Measurements from ENCODE around the gene FOXP2. TPM values are rescaled to one million over a fixed set of nuclear protein-coding genes. Genes with fewer than 3 reads are reported as not detected.

The FOXP2 gene
- total RNA-seq, 1 donor from 2014 or later, result 24.0 TPM

GRCh38 chr7:114466917-114467316 is 52.3 kb downstream of the FOXP2 start:
- Mint-ChIP-seq H3K4me3 (no peak overlapping the region), H3K9me3 (no peaks in the 10 kb centered on the region), H3K36me3 (no peaks in the 10 kb centered on the region), H3K27ac (no peak overlapping the region), H3K27me3 (no peaks in the 10 kb centered on the region), H3K4me1 (ENCODE audit: unreplicated experiment) (no peaks in the 10 kb centered on the region)
- TF ChIP-seq CTCF (conservative IDR thresholded peaks at IDR 0.05), result no peak
- no peak for DNase-seq (ENCODE audit: extremely low spot score, unreplicated experiment)

- H3K4me3 Mint-ChIP-seq, result no peak overlapping the region
- H3K27me3 Mint-ChIP-seq, result no peaks in the 10 kb centered on the region
- no peaks in the 10 kb centered on the region for H3K4me1 Mint-ChIP-seq (ENCODE audit: unreplicated experiment)
- DNase-seq (ENCODE audit: extremely low spot score, unreplicated experiment), result no peak
- TF ChIP-seq CTCF (conservative IDR thresholded peaks at IDR 0.05), result no peak
- no peak overlapping the region for H3K27ac Mint-ChIP-seq
- no peaks in the 10 kb centered on the region for H3K36me3 Mint-ChIP-seq
- no peaks in the 10 kb centered on the region for H3K9me3 Mint-ChIP-seq
Observed at GRCh38 chr7:114468844-114469243, 54.2 kb downstream of the FOXP2 start.

- Mint-ChIP-seq H3K27me3 (no peaks in the 10 kb centered on the region), H3K27ac (no peak overlapping the region), H3K4me3 (no peak overlapping the region), H3K4me1 (ENCODE audit: unreplicated experiment) (no peaks in the 10 kb centered on the region), H3K36me3 (no peaks in the 10 kb centered on the region), H3K9me3 (no peaks in the 10 kb centered on the region)
- no peak for TF ChIP-seq CTCF (conservative IDR thresholded peaks at IDR 0.05)
- no peak for DNase-seq (ENCODE audit: extremely low spot score, unreplicated experiment)
Observed at GRCh38 chr7:114472896-114473512, 58.4 kb downstream of the FOXP2 start.

- Mint-ChIP-seq H3K27ac (no peak overlapping the region), H3K4me3 (no peak overlapping the region), H3K36me3 (no peaks in the 10 kb centered on the region), H3K9me3 (no peaks in the 10 kb centered on the region), H3K4me1 (ENCODE audit: unreplicated experiment) (no peaks in the 10 kb centered on the region), H3K27me3 (no peaks in the 10 kb centered on the region)
- DNase-seq (ENCODE audit: extremely low spot score, unreplicated experiment), result no peak
- TF ChIP-seq CTCF (conservative IDR thresholded peaks at IDR 0.05), result no peak
Observed at GRCh38 chr7:114478384-114478783, 63.8 kb downstream of the FOXP2 start.

GRCh38 chr7:114481999-114482398 is 67.4 kb downstream of the FOXP2 start:
- Mint-ChIP-seq H3K27me3 (no peaks in the 10 kb centered on the region), H3K9me3 (no peaks in the 10 kb centered on the region), H3K27ac (no peak overlapping the region), H3K4me1 (ENCODE audit: unreplicated experiment) (no peaks in the 10 kb centered on the region), H3K36me3 (no peaks in the 10 kb centered on the region), H3K4me3 (no peak overlapping the region)
- TF ChIP-seq CTCF (conservative IDR thresholded peaks at IDR 0.05), result no peak
- no peak for DNase-seq (ENCODE audit: extremely low spot score, unreplicated experiment)

GRCh38 chr7:114484226-114484625 is 69.6 kb downstream of the FOXP2 start:
- TF ChIP-seq CTCF (conservative IDR thresholded peaks at IDR 0.05), result no peak
- Mint-ChIP-seq H3K9me3 (peaks cover 8% of the 10 kb centered on the region), H3K27me3 (no peaks in the 10 kb centered on the region), H3K27ac (no peak overlapping the region), H3K4me3 (no peak overlapping the region), H3K4me1 (ENCODE audit: unreplicated experiment) (no peaks in the 10 kb centered on the region), H3K36me3 (peaks cover 6% of the 10 kb centered on the region)
- no peak for DNase-seq (ENCODE audit: extremely low spot score, unreplicated experiment)
